Ectodermal cell (in vitro differentiated cells): Measurements from ENCODE around the gene BFSP1.

ENCODE experiments used
- H3K27ac ChIP-seq: 2 replicates; pipeline ENCODE4 v1.7.0; 2013; ENCODE audit warnings: mild to moderate bottlenecking, low read depth, low read length; ENCODE audit not compliant: insufficient read depth, poor library complexity, severe bottlenecking
- H3K27me3 ChIP-seq: 2 replicates; pipeline ENCODE4 v1.7.0; 2013; ENCODE audit warnings: mild to moderate bottlenecking, low read length; ENCODE audit not compliant: insufficient read depth, control insufficient read depth, poor library complexity, severe bottlenecking
- H3K36me3 ChIP-seq: one replicate; pipeline ENCODE4 v1.7.0; 2013; ENCODE audit warnings: low read length; ENCODE audit not compliant: control insufficient read depth, insufficient read depth
- H3K4me1 ChIP-seq: one replicate; pipeline ENCODE4 v1.7.0; 2013; ENCODE audit warnings: low read length; ENCODE audit not compliant: control insufficient read depth, insufficient read depth
- H3K4me3 ChIP-seq: 2 replicates; pipeline ENCODE4 v1.7.0; 2013; ENCODE audit warnings: low read depth, low read length, control low read depth; ENCODE audit not compliant: insufficient read depth
- H3K9me3 ChIP-seq: 2 replicates; pipeline ENCODE4 v1.7.0; 2013; ENCODE audit warnings: mild to moderate bottlenecking, low read length, moderate library complexity; ENCODE audit not compliant: control insufficient read depth
- WGBS, 2 experiments: methylation state at CpG; one replicate each; pipeline ENCODE4 v1.1.7; 2013; ENCODE audit warnings: missing lambda C conversion rate in 2 of 2; 5-methylcytosine and 5-hydroxymethylcytosine counted together

BFSP1 gene

GRCh38 chr20:17500271-17500670, 30.9 kb downstream of the BFSP1 start:
- WGBS, 2 experiments = 79 to 83% methylated on average over 10 of the region's 10 CpGs
- H3K36me3 ChIP-seq = no peaks in the 10 kb centered on the region
- no peaks in the 10 kb centered on the region for H3K9me3 ChIP-seq
- H3K4me1 ChIP-seq = no peaks in the 10 kb centered on the region
- no peak overlapping the region for H3K4me3 ChIP-seq
- no peak overlapping the region for H3K27ac ChIP-seq
- no peaks in the 10 kb centered on the region for H3K27me3 ChIP-seq

GRCh38 chr20:17499041-17499440, 32.1 kb downstream of the BFSP1 start:
- Histone ChIP-seq H3K4me3 (no peak overlapping the region), H3K9me3 (no peaks in the 10 kb centered on the region), H3K27me3 (no peaks in the 10 kb centered on the region), H3K4me1 (no peaks in the 10 kb centered on the region), H3K36me3 (no peaks in the 10 kb centered on the region), H3K27ac (no peak overlapping the region)
- WGBS, 2 experiments = 92 to 99% methylated on average over 5 of the region's 5 CpGs

- no peaks in the 10 kb centered on the region for H3K9me3 ChIP-seq
- WGBS, 2 experiments = 93 to 95% methylated on average over 13 of the region's 13 CpGs
- H3K4me3 ChIP-seq = no peak overlapping the region
- no peaks in the 10 kb centered on the region for H3K36me3 ChIP-seq
- H3K27ac ChIP-seq = no peak overlapping the region
- no peaks in the 10 kb centered on the region for H3K4me1 ChIP-seq
- no peaks in the 10 kb centered on the region for H3K27me3 ChIP-seq
Measured at GRCh38 chr20:17498641-17499040, 32.5 kb downstream of the BFSP1 start.

GRCh38 chr20:17497821-17498580, 33.2 kb downstream of the BFSP1 start:
- Histone ChIP-seq H3K27me3 (no peaks in the 10 kb centered on the region), H3K27ac (no peak overlapping the region), H3K36me3 (no peaks in the 10 kb centered on the region), H3K4me1 (no peaks in the 10 kb centered on the region), H3K9me3 (no peaks in the 10 kb centered on the region), H3K4me3 (no peak overlapping the region)
- 92% methylated on average over 11 of the region's 11 CpGs for WGBS, 2 experiments

- Histone ChIP-seq H3K9me3 (no peaks in the 10 kb centered on the region), H3K36me3 (no peaks in the 10 kb centered on the region), H3K4me3 (no peak overlapping the region), H3K27ac (no peak overlapping the region), H3K4me1 (no peaks in the 10 kb centered on the region), H3K27me3 (no peaks in the 10 kb centered on the region)
- 88 to 91% methylated on average over 9 of the region's 9 CpGs for WGBS, 2 experiments
Measured at GRCh38 chr20:17495826-17496225, 35.4 kb downstream of the BFSP1 start.

GRCh38 chr20:17494201-17494600, 37.0 kb downstream of the BFSP1 start:
- no peak overlapping the region for H3K4me3 ChIP-seq
- H3K27me3 ChIP-seq = no peaks in the 10 kb centered on the region
- 94 to 95% methylated on average over 7 of the region's 7 CpGs for WGBS, 2 experiments
- H3K9me3 ChIP-seq = no peaks in the 10 kb centered on the region
- no peaks in the 10 kb centered on the region for H3K36me3 ChIP-seq
- no peaks in the 10 kb centered on the region for H3K4me1 ChIP-seq
- no peak overlapping the region for H3K27ac ChIP-seq

GRCh38 chr20:17493173-17493572, 38.0 kb downstream of the BFSP1 start:
- WGBS, 2 experiments = 80 to 90% methylated on average over 2 of the region's 2 CpGs
- Histone ChIP-seq H3K27me3 (no peaks in the 10 kb centered on the region), H3K36me3 (no peaks in the 10 kb centered on the region)

DNA sequence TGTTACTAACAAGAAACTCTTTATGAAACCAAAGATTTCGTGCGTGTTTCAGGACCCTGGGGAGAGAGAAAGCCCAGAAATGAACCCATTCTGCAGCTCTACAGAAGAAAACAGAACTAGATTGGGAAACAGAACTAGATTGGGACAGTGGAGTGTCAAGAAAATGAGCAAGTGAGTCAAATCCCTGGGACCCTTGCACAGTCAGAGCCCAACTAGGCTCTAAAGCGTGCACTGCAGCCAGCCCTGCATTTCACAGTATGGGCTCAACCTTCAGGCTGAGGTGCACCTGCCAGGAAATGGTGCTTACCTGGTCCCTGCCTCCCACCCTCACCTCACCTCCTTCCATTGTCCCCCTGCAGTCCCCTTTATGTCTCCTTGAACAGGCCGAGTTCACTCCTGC, 39.7 kb downstream of the BFSP1 start:
- Histone ChIP-seq H3K36me3 (no peaks in the 10 kb centered on the region), H3K4me1 (no peaks in the 10 kb centered on the region), H3K27ac (no peak overlapping the region), H3K9me3 (no peaks in the 10 kb centered on the region), H3K27me3 (no peaks in the 10 kb centered on the region), H3K4me3 (no peak overlapping the region)
- WGBS, 2 experiments = 91 to 93% methylated on average over 4 of the region's 4 CpGs

More at GRCh38 chr20:17493173-17493572, 38.0 kb downstream of the BFSP1 start:
- Histone ChIP-seq H3K27ac (no peak overlapping the region), H3K4me1 (no peaks in the 10 kb centered on the region), H3K4me3 (no peak overlapping the region), H3K9me3 (no peaks in the 10 kb centered on the region)

- Histone ChIP-seq H3K36me3 (no peaks in the 10 kb centered on the region), H3K4me3 (no peak overlapping the region), H3K4me1 (no peaks in the 10 kb centered on the region), H3K9me3 (no peaks in the 10 kb centered on the region), H3K27me3 (no peaks in the 10 kb centered on the region), H3K27ac (no peak overlapping the region)
- 88 to 89% methylated on average over 11 of the region's 11 CpGs for WGBS, 2 experiments
Measured at GRCh38 chr20:17491041-17491440, 40.1 kb downstream of the BFSP1 start.

DNA sequence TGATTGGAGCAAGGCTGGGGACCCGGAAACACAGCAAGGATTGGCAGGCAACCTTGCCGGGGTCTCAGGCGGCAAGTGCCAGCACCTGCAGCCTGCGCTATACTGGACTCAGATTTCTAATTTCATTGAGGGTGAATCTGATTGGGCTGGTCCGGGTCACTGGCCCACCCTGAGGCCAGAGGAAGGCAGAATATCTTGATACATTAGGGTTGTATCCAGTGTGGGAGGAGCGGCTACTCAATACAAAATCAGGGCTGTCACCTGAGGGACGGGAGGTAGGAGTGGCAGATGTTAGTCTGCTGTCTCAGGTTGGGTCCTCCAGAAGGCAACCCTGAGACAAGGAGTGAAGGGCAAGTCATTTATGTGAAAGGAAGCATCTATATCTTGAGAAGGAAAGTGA, 40.7 kb downstream of the BFSP1 start:
- no peaks in the 10 kb centered on the region for H3K36me3 ChIP-seq
- WGBS, 2 experiments = 91 to 94% methylated on average over 7 of the region's 7 CpGs
- H3K27me3 ChIP-seq = no peaks in the 10 kb centered on the region
- H3K27ac ChIP-seq = no peak overlapping the region
- H3K9me3 ChIP-seq = no peaks in the 10 kb centered on the region
- H3K4me3 ChIP-seq = no peak overlapping the region
- H3K4me1 ChIP-seq = no peaks in the 10 kb centered on the region
